Fibroblast of the conjunctiva (primary cell): ENCODE data around the gene DEGS2.

Source experiments
- DNase-seq: peaks from one replicate; pipeline ENCODE4 v3.0.0-alpha.2; 2010; ENCODE audit warnings: low read depth

Gene DEGS2

DNA sequence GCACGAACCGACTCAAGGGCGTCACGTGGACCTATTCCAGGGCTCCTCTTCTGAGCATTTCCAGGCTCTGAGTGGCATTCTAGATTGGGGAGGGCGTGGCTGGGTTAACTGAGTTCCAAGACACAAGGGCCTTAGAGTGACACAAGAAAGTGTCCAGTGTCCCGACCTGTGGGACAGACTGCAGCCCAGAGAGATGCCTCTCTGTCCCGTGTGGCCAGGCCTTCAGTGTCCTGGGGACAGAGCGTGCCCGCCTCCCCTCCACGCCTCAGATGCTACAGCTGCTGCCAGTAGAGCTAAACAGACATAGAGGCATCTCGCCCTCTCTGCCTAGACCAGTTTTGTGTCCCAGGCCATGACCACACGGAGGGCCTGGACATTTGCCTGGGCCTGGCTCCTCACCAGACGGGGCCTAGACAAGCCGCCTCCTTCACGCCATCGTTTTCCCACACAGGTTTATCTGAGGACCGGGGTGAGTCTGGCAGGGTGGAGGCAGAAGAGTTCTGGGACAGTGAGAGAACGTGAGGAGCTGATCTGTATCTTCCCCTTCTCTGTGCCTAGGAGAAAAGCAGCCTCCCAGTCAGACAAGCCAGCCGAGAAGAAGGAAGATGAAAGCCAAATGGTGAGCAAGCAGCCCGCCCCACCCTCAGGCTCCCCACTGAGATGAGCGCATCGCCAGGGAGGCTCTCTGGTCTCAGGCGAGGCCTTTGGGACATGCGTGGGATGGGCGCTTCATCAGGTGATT is 27.1 kb downstream of the DEGS2 start:
- peak; percentile 47 for DNase-seq

DNA sequence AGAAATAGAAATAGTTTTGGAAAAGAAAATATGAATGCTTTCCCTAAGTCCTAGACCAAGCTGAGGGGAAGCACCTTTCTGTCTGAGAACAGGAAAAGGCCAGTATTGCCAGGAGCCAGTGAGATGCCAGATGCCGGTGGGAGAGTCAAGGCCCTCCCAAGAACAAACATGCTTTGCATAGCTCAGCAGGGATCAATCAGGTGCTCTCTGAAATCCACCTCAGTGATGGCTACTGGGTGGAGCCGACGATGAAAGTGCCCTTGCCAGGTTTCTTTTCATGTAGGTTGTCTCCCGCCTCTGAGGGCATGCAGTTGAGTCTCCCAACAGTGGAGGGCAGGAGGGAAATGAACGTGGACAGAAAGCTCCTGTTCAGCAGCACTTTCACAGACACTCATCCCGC is 28.3 kb downstream of the DEGS2 start:
- DNase-seq: no peak

DNA sequence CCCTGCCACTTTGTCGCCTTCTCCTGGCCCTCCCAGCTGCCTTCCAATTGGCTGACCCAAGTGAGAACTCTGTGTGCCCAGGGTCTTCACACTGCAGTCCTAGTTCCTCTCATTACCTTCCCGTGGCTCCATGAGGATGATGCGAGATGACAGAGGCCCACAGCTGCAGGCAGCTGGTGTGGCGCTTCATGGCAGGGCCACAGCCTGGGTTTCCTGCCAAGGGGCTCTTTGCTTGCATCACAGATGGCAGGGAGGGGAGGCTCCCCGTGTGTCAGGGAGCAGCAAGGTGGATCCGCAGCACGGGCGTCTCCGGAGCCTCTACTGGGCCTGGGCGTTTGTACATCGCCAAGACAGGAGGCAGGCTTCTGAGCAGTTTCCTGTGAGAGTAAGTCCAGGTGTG is 28.9 kb downstream of the DEGS2 start:
- no peak for DNase-seq

DNA sequence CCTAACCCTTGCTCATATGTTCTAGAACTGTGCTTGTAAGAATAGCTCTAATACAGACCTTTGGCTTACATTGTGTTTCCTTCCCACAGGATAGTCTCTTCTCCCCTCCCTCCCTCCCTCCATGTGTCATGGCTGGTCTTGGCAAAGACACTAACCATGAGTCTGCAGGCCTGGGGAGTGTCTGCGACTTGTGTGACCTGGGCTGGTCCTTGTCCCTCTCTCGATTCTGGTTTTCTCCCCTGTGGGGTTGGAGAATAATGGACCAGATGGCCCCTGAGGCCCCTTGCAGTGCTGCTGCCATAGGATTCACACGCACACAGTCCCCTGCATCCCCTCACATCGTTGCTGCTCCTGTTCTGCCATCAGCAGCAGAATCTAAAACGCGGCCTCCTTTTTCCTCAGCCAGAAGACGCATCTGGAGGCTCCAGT is 30.3 kb downstream of the DEGS2 start:
- DNase-seq: no peak

DNA sequence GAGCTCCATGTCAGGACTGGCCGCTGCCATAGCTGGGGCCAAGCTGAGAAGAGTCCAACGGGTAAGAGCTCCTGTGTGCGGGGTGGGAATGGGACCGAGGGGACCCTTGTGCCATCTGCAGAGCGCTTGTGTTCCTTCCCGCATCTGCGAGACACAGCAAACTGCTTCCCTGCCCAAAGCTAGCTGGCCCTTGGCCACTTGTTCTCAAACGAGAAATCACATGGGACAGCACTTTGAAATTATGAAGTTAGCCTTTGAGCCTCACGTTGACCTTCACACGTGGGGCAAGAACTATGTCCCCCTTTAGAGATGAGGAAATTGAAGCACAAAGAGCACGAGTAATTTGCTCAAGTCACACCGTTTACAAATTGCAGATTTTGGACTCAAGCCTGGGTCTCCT is 30.8 kb downstream of the DEGS2 start:
- no peak for DNase-seq

DNA sequence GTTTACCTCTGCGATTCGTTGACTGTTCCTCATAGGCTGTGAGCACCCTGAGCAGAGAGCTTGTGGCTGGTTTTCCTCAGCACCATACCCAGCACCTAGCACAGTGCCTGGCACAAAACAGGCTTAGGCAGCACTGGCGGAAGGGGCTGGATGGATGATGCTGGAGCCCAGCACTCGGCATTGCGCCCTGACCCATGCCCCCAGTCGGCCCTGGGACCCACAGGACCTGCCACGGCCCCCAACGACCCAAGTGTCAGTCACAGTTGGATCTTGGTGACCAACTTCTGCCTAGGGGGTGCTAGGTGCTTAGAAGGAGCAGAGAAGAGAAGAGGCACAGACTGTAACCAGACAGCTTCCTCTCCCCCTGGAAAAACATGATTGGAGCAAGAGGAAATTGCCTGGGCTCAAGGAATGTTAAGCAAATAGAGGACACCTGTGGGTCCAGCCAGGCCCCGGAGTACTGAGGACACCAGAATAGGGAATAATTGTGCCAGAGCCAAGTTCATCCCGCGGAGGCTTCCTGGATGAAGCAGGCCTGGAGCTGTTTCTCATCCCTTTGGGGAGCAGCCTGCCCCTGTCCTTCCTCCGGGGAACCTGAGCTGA is 31.5 kb downstream of the DEGS2 start:
- no peak for DNase-seq

DNA sequence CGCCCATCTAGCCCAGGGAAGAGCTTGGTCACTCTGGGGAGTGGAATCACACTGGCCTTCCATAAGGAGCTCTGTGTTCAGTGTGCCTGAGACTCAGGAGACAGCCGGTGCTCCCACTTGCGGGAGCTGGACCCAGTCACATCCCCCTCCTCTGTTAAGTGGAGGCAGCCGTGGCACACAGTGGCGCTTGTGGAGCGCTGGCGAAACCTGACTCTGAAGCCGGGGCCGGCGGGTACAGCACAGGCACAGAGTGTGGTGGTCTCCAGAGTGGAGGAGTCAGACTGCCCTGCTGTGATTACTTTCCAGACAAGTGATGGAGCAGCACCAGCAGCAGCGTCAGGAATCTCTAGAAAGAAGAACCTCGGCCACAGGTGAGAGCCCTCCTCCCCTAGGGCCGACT is 33.0 kb downstream of the DEGS2 start:
- DNase-seq: no peak

DNA sequence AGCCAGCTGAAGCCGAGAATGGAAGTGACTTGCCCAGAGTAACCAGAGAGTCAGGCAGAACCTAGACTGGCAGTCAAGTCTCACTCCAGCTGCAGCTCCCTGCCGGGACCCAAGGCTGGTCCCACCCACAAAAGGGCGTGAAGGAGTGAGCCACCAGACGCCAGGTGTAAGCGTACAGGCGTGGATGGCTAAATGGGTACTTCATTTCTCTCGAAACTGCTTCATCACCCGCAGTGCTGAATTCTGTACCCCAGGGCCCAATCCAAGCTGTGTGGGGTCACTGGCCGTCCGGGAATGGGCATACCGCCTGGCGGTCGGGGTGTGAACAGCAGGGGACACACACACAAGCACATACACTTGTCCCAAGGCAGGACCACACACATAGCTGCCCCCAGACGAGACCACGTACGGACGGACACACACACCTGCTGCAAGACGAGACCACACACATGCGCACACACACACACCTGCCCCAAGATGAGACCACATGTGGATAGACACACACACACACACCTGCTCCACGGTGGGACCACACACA is 34.8 kb downstream of the DEGS2 start:
- no peak for DNase-seq

DNA sequence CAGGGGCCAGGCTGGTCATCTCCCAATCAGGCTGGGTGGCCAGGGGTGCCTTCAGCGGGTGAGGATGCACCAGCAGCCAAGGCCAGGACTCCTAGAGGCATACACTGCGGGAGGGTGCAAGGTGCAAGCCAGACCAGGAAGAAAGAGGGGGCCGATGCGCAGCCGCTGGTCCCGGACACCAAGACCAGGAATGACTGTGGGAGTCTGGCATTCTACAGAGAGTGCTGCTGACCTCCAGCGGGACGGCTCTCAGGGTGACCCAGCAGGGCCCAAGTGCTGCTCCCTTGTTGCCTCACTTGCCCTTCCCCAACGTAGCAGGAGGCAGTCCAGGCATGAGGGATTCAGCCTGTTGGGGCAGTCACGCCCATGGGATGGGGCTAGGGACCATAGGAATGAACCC is 35.8 kb downstream of the DEGS2 start:
- DNase-seq: no peak

DNA sequence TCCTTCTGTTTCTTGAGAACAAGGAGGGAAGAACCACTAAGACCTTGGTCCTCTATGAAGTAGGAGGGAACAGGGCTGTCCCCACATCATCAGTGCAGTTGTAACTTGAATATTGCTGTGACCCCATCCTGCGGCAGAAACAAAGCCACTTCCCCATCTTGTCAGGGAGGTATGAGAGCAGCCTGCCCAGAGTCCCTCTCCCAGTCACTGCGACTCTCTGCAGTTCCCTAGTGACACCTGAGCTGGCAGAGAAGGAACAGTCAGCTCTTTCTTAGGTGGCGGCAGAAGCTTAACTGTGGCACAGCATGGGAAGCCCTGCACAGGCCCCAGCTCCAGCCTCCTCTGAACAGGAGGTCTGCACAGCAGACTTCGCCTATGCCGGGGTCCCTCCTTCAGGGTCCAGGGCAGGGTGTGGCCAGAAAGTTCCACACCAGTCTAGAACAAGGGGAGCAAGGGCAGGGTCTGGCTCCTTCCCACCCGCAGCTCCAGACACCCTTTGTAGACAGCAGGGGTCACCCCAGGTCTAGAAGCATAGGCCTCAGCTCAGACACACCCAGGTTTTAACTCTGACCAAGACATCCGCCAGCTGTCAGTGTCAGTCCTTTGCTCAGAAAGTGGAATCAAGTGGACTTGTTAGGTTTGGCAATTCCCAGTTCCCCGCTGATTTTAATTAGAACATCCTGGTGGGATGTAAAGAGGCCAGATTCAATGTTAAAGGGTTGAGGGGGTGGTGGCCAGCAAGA is 36.8 kb downstream of the DEGS2 start:
- DNase-seq: no peak

DNA sequence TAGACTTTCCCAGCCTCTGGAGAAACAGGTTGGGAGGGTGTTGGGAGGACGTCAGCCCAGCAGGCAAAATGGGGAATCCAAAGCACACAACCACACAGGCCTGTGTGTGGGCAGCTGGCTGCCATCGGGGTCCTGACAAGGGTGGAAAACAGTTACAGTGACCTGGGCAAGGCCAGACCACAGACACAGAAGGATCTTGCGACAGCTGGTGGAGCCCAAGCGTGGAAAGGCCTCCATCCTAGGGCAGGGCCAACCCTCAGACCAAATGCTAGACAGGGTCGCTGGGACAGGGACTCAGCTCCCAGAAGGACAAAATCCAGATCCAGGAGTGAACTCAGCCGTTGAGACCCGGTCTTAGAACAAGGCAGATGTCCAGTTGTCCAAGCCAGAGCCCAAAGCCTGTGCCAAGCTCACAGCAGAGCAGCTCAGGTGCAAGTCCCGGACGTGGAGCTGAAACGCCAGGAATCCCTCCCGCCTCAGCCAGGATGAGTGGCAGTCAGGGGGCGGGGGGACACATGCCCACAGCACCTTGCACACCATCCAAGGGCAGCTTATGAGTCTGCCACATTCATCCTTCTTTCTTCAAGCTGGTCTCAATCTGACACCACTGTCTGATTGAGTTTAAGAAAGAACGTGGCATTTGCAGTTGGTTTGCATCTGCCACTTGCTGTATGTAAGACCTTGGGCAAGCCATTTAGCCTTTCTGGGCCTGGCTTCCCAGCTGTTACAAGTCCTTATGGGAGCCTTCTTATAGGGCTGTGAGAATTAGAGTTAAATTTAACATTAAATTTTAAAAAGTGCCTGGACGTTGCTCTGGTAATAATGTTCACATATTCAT is 37.6 kb downstream of the DEGS2 start:
- no peak for DNase-seq

DNA sequence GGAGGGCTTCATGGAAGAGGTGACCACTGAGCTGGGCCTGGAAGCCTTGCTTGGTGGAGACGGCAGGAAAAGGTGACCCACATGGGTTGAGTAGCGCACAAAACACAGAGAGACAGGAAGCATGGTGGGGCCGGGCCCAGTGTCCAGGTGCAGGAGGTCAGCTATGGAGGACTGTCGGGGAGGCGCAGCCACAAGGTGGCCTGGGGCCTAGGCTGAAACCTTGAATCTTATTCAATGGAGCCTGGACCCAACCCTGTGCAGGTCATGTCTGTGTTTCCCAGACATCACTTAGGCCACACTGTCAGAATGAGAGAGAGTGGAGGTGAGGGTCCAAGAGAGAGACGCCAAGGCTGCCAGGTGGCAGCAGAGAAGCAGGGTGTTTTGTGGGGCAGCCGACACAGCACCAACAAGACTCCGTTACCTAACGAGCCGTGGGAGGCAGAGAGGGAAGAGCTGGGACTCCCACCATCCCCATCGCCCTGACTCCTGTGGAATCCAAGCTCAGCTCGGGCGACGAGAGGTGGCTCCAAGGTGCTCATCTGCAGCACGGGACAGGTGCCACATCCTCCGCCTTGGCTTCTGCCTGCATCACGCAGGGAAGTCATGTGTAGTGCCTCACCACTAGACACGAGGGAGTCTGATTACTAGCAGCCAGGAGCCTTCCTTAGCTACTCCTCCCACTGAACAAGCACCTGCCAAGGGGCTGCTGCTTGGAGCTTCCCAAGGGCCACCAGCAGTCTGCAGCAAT is 38.7 kb downstream of the DEGS2 start:
- DNase-seq: no peak

DNA sequence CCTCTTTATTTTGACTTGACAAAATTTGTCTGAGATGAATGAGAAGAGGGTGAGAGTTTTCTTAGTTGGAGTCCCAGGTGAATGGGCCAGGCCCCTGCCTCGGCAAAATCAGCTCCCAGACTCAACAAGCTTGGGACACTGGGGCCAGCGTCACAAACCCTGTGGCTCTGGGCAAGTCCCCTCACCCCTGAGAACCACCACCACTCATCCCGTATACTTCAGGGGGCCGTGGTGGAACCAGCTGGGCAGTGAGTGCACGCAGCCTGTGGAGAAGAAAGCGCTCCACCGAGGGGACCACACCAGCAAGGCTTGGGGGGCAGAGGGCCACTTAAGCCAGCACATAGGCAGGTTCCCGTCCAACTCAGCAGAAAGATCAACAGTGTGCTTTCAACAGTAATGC is 40.2 kb downstream of the DEGS2 start:
- DNase-seq: no peak

DNA sequence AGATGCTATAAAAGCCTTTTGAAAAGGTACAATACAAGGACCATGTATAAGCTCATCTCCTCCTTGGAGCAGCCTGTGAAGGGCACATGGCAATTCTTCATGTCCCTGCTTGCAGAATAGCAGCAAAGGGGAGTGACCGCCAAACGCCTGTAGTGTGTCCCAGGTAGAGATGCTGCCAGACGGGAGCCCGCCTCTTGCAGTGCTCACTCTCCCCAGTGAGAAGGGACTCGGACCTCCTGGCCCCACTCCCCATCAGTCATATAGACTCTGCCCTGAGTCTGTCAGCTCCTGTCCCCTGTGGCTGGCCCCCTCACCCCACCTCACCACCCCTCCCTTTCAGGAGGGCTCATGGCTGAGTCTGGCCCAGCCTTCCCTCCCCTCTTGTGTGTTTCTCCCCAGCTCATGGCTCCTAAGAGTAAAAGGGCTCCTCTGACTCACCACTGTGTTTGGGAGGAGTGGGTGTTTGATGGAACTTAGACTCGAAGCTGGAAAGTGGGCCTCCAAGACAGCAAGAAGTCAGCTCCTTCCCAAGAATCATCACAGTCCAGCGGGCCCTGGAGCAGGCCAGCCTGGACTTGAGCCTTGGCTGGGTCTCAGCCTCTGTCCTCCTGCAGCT is 40.9 kb downstream of the DEGS2 start:
- DNase-seq: no peak

DNA sequence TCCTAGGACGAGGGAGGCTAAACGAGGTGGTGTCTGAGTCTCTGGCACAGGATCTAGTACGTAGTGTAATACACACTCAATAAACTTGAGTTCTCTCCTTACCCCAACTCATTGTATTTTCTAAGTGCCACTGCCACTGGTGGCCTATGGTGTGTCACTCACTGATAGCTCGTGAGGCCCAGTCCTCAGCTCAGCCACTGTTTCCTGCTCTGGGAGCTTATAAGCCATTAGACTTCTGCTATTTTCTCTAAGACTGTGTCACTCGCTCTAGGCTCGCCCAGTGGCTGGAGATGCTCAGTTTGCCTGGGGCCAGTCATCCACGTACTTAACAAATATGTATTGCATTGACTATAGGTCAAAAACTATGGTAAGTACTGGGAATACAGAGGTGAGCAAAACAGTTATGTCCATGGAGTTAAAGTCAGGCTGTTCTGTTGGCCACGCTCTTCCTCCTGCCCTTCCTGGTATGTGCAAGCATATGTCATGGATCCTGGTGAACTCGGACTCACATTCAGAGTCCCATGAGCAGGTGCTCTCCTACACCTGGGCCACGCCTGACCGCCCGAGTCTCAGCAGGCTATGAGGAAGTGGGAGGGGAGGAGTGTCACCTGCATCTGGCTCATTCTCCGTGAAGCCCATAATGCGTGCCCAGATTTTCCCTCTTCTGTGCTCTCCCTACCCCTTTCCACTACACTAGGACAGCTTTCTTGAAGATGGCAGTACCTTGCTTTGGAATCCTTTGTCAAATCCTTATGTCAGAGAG is 41.6 kb downstream of the DEGS2 start:
- DNase-seq: no peak

DNA sequence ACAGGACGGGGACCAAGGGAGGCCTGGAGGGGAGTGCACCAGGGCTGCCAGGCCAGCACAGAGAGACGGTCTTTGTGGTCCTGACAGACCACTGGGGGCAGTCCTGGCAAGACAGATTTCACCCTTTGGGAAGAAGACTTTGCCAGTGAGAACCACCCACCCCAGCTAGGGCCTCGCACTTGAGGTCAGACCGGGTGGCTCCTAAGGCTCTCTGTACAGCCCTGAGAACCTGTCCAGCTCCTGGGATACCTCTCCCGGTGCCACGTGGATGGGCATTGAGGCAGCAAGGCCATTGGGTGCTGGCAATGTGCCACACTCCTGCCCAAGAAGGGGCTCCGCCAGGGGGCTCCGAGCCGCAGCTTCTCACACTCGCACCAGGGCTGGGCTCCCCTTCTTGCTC is 42.4 kb downstream of the DEGS2 start:
- DNase-seq: no peak

DNA sequence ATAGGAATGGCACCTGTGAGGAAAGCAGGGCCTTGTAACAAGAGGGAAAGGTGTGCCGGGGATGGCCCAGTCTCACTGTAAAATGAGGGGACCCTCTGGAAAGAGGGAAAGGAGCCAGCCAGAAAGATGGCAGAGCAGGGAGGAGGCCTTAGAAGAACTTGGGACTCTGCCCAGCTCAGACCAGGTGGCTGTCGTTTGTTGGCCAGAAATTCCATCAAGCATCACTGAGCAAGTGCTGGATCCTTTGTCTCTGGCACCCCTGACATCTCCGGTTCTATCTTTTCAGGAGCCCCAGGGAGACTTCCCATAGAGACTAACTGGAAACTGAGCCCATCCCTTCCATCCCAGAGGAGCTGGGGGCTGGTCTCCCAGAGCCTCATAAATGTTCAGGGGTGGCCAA is 43.3 kb downstream of the DEGS2 start:
- no peak for DNase-seq

DNA sequence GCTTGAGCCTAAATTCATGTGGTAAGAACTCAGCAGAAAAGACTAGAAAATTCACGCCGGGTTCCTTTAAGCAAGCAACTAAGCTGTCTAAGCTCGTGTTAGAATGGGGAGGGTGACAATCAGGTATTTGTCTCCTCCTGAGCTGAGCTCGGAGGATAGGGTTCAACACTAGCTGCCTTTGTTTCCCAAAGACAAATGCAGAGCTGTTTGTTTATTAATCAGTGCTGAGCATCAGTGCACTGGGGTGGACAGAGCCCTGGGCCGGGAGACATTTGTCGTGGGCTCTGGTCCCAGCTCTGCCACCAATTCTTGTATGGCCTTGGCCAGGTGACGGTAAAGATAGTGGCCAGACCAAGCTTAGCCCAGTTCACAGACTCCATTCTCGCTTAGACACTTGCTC is 43.7 kb downstream of the DEGS2 start:
- DNase-seq: no peak

DNA sequence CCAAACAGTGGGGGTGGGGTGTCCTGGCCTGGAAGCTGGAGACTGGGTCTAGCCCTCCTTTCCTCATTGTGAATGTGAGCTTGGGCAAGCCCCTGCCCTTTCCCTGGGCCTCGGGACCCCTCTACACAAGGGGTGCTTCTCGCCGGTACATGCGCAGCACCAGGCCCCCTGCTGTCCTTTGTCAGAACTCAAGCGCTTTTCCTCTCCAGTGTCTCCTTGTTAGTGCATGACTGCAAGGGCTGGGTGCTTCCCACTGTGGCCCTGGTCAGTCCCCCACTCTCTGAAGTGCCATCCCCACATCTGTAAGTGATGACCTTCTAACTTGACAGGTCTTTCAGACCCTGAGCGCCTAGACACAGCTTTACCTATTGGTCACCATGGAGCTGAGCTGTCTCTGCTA is 44.2 kb downstream of the DEGS2 start:
- no peak for DNase-seq

DNA sequence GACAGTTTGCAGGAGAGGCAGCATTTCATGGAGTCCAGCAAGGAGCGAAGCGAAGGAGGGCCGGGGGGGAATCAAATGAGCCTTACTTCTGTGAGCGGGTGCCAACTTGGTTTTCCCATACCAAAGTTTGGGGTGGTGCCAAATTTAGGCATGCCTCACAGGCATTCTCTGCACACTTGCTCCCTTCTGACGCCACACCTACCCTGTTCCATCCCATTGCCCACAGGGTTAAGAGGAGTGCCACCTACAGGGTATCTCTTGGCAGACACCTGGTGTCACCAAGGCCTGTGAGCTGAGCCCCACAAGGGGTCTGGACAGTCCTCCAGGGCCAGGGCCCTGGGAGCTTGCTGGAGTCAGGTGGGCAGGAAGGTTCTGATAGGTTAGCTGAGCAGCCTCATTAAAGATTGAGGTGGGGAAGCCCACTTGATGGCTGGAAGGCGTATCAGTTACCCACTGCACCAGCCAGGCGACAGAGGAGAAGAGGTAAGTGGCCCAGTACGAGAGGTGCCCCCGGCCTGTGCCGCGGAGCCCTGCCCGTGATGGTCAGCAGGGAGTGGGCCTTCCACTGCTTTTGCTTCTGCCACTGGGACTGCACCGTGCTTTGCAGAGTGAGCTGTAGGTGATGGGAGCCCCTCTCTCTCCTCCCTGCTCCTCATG is 45.2 kb downstream of the DEGS2 start:
- no peak for DNase-seq
